Upper lobe of right lung (tissue), 1 donor: Measurements from ENCODE around the gene MBLAC2. TPM values are rescaled to one million over a fixed set of nuclear protein-coding genes. Genes with fewer than 3 reads are reported as not detected.

Source experiments
- ATAC-seq: fragments of 200-7000 bp; cut with Tn5 transposase; one replicate; pipeline ENCODE4 v1.9.1; 2020; ENCODE audit warnings: mild to moderate bottlenecking, moderate library complexity
- DNase-seq: peaks from one replicate; pipeline ENCODE4 v3.0.0-alpha.2; 2020
- H3K27ac ChIP-seq: fragments of 200-600 bp; one replicate; pipeline ENCODE4 v1.8.0; 2022
- H3K27me3 ChIP-seq: fragments of 200-600 bp; one replicate; pipeline ENCODE4 v1.8.0; 2022; ENCODE audit warnings: mild to moderate bottlenecking
- H3K36me3 ChIP-seq: fragments of 200-600 bp; one replicate; pipeline ENCODE4 v1.8.0; 2022
- H3K4me1 ChIP-seq: fragments of 200-600 bp; one replicate; pipeline ENCODE4 v1.8.0; 2022
- H3K4me3 ChIP-seq: fragments of 200-600 bp; one replicate; pipeline ENCODE4 v1.8.0; 2022; ENCODE audit warnings: mild to moderate bottlenecking
- H3K9me3 ChIP-seq: fragments of 200-600 bp; one replicate; pipeline ENCODE4 v1.8.0; 2022
- CTCF ChIP-seq: fragments of 200-600 bp; IDR thresholded peaks from one replicate; pipeline ENCODE4 v1.8.0; 2022; ENCODE audit warnings: antibody characterized with exemption
- intact Hi-C: fragments of 100-400 bp; cut with DNase I; formaldehyde crosslinking; loops from one replicate; pipeline ENCODE4 v1.11.0; 2022
- long read RNA-seq: library from polyadenylated mRNA; unstranded; transcript quantifications from one replicate; pipeline ENCODE4 v2.0.0, GENCODE V29; 2021
- total RNA-seq: library from RNA; stranded (reverse); fragmentation: NEBNext Ultra II Directional; extraction: Animal tissue kit (Norgen Biotek cat#: 25700); gene quantifications from one replicate; pipeline ENCODE4 v1.2.1, GENCODE V29; 2021
- donor health status: DM: no; HTN: yes; CAD: no; lungs with severe emphysema.

MBLAC2 gene
- total RNA-seq: 4.5 TPM
- long read RNA-seq, full-length matches to known transcripts: 16 of 18 reads
- long read RNA-seq, partial matches to known transcripts: 0 of 18 reads
- long read RNA-seq, other reads (novel, unspliced or antisense): 2 of 18 reads

- ATAC-seq: peak; percentile 97
- peak; percentile 97 for DNase-seq
- H3K27ac ChIP-seq: peak within 1 kb of the TSS; percentile 86
- no peaks in the 10 kb centered on the region for H3K9me3 ChIP-seq
- intact Hi-C loops: no loop called here
- peaks cover 9% of the 10 kb centered on the region for H3K4me1 ChIP-seq
- TF ChIP-seq CTCF: peak; percentile 55
- no peaks in the 10 kb centered on the region for H3K27me3 ChIP-seq
- no peaks in the 10 kb centered on the region for H3K36me3 ChIP-seq
- peak within 1 kb of the TSS; percentile 79 for H3K4me3 ChIP-seq
These were observed at the start of gene MBLAC2, which contains the start of gene POLR3G for GRCh38 chr5:90474235-90475107. TSS of gene MBLAC2 (minus strand) at chr5:90474771. CDS start at chr5:90474292, 479 bp downstream. TSS of gene POLR3G (plus strand) at chr5:90474864. CDS start at chr5:90485568, 10,704 bp downstream.

- Histone ChIP-seq H3K4me1 (no peaks in the 10 kb centered on the region), H3K9me3 (no peaks in the 10 kb centered on the region), H3K36me3 (peaks cover 62% of the 10 kb centered on the region), H3K27me3 (no peaks in the 10 kb centered on the region), H3K4me3 (no peak overlapping the region), H3K27ac (no peak overlapping the region)
- intact Hi-C loops: no loop called here
- DNase-seq (no peak), ATAC-seq (no peak)
- no peak for TF ChIP-seq CTCF
These were observed 44.5 kb upstream of the MBLAC2 start for GRCh38 chr5:90519081-90519480.

- H3K27me3 ChIP-seq: no peaks in the 10 kb centered on the region
- ATAC-seq: no peak
- TF ChIP-seq CTCF: no peak
- no peak for DNase-seq
- H3K9me3 ChIP-seq: no peaks in the 10 kb centered on the region
- no peaks in the 10 kb centered on the region for H3K4me1 ChIP-seq
- no peak overlapping the region for H3K4me3 ChIP-seq
- H3K36me3 ChIP-seq: peaks cover 58% of the 10 kb centered on the region
- intact Hi-C loops: no loop called here
- no peak overlapping the region for H3K27ac ChIP-seq
These were observed 44.1 kb upstream of the MBLAC2 start for GRCh38 chr5:90518661-90519060.

GRCh38 chr5:90514520-90514919 is 39.9 kb upstream of the MBLAC2 start:
- intact Hi-C loops: no loop called here
- H3K27me3 ChIP-seq: no peaks in the 10 kb centered on the region
- no peaks in the 10 kb centered on the region for H3K4me1 ChIP-seq
- no peak for TF ChIP-seq CTCF
- ATAC-seq (no peak), DNase-seq (no peak)
- H3K36me3 ChIP-seq: peaks cover 17% of the 10 kb centered on the region
- H3K9me3 ChIP-seq: no peaks in the 10 kb centered on the region
- H3K27ac ChIP-seq: no peak overlapping the region
- no peak overlapping the region for H3K4me3 ChIP-seq

- H3K27ac ChIP-seq: no peak overlapping the region
- intact Hi-C loops: no loop called here
- no peaks in the 10 kb centered on the region for H3K4me1 ChIP-seq
- H3K4me3 ChIP-seq: no peak overlapping the region
- no peaks in the 10 kb centered on the region for H3K36me3 ChIP-seq
- H3K27me3 ChIP-seq: no peaks in the 10 kb centered on the region
- DNase-seq (no peak), ATAC-seq (no peak)
- no peaks in the 10 kb centered on the region for H3K9me3 ChIP-seq
- TF ChIP-seq CTCF: no peak
These were observed 35.9 kb upstream of the MBLAC2 start for GRCh38 chr5:90510438-90510837.
